Stimulated activated CD4-positive, alpha-beta T cell treated with anti-CD3 and anti-CD28 coated beads, Interleukin-12 subunit alpha, Interleukin-12 subunit beta, amount 100 ng/mL, for 4 hours (primary cell): ENCODE measurements around the gene MTA1.

Source experiments
- DNase-seq: peaks from one replicate; pipeline ENCODE4 v3.0.0-alpha.2; 2020

Gene MTA1

GRCh38 chr14:105426416-105427130 is 6.9 kb downstream of the MTA1 start:
- no peak for DNase-seq

- no peak for DNase-seq
Observed at GRCh38 chr14:105427412-105427811, 7.8 kb downstream of the MTA1 start.

- no peak for DNase-seq
Observed at GRCh38 chr14:105427936-105428485, 8.4 kb downstream of the MTA1 start.

- no peak for DNase-seq
Observed at GRCh38 chr14:105430042-105430441, 10.4 kb downstream of the MTA1 start.

- DNase-seq, result no peak
Observed at GRCh38 chr14:105430565-105430964, 10.9 kb downstream of the MTA1 start.

GRCh38 chr14:105431256-105431655 is 11.6 kb downstream of the MTA1 start:
- no peak for DNase-seq

- no peak for DNase-seq
Observed at GRCh38 chr14:105432657-105433056, 13.0 kb downstream of the MTA1 start.

GRCh38 chr14:105433161-105433605 is 13.6 kb downstream of the MTA1 start:
- no peak for DNase-seq

GRCh38 chr14:105436402-105436801 is 16.8 kb downstream of the MTA1 start:
- DNase-seq, result no peak

GRCh38 chr14:105436891-105437722 is 17.5 kb downstream of the MTA1 start:
- DNase-seq, result no peak

- DNase-seq, result no peak
Observed at GRCh38 chr14:105437723-105438500, 18.3 kb downstream of the MTA1 start.

GRCh38 chr14:105439179-105439578 is 19.6 kb downstream of the MTA1 start:
- DNase-seq, result no peak

- DNase-seq, result no peak
Observed at GRCh38 chr14:105439710-105440553, 20.3 kb downstream of the MTA1 start.

- no peak for DNase-seq
Observed at GRCh38 chr14:105440554-105440900, 20.9 kb downstream of the MTA1 start.

- no peak for DNase-seq
Observed at GRCh38 chr14:105440992-105441391, 21.4 kb downstream of the MTA1 start.

- DNase-seq, result no peak
Observed at GRCh38 chr14:105442125-105442524, 22.5 kb downstream of the MTA1 start.

GRCh38 chr14:105442834-105443233 is 23.2 kb downstream of the MTA1 start:
- no peak for DNase-seq

- DNase-seq, result no peak
Observed at GRCh38 chr14:105444859-105445258, 25.2 kb downstream of the MTA1 start.

GRCh38 chr14:105445290-105445689 is 25.7 kb downstream of the MTA1 start:
- DNase-seq, result no peak

GRCh38 chr14:105445901-105446845 is 26.5 kb downstream of the MTA1 start:
- DNase-seq, result no peak

- DNase-seq, result no peak
Observed at GRCh38 chr14:105446971-105447370, 27.3 kb downstream of the MTA1 start.
